B cell (primary cell): ENCODE measurements around the gene CNTNAP2. TPM values are rescaled to one million over a fixed set of nuclear protein-coding genes. Genes with fewer than 3 reads are reported as not detected.

ENCODE experiments used
- ATAC-seq: fragments of 200-7000 bp; cut with Tn5 transposase; one replicate; pipeline ENCODE4 v1.10.0; 2021; ENCODE audit warnings: low read depth, mild to moderate bottlenecking, moderate number of reproducible peaks, moderate library complexity
- CTCF ChIA-PET: fragments of 350-600 bp; sonication (Branson Sonifier 250); formaldehyde crosslinking; loops from one replicate; lab custom pipeline; 2021; ENCODE audit warnings: antibody characterized with exemption, inconsistent platforms; lab: Charles Lee
- POLR2A ChIA-PET: fragments of 350-600 bp; sonication (Branson Sonifier 250); formaldehyde crosslinking; loops from one replicate; lab custom pipeline; 2021; ENCODE audit warnings: antibody characterized with exemption; lab: Charles Lee
- DNase-seq: peaks from one replicate; pipeline ENCODE4 v3.0.0; 2013
- H2AFZ ChIP-seq: 2 replicates; pipeline ENCODE4 v1.6.1; 2012; ENCODE audit warnings: mild to moderate bottlenecking, low read depth, low read length; ENCODE audit not compliant: insufficient read depth, poor library complexity, severe bottlenecking
- H3K27ac ChIP-seq, 2 donors: 1 replicate in 1 of 2; 2 replicates in 1 of 2; pipeline ENCODE4 v1.5.1; 2012 to 2013; ENCODE audit warnings: low read length in 2 of 2, mild to moderate bottlenecking in 2 of 2, moderate library complexity in 1 of 2
- H3K27me3 ChIP-seq, 4 experiments: fragments of 200-600 bp in 1 of 4; sonication (generic) in 1 of 4; replicated peaks in 1 of 4; 1 replicate in 2 of 4; 2 replicates in 2 of 4; pipeline versions ENCODE4 v1.6.1 to v1.7.0; 2013 to 2016; ENCODE audit warnings: low read length in 3 of 4, mild to moderate bottlenecking in 2 of 4, mixed read lengths in 1 of 4, moderate library complexity in 1 of 4; ENCODE audit not compliant: insufficient read depth in 4 of 4, control insufficient read depth in 3 of 4; ENCODE audit errors: control extremely low read depth in 1 of 4
- H3K36me3 ChIP-seq, 2 experiments: replicated peaks in 1 of 2; 1 replicate in 1 of 2; 2 replicates in 1 of 2; pipeline versions ENCODE4 v1.6.1 to v1.7.1; 2013; ENCODE audit warnings: low read length in 1 of 2; ENCODE audit not compliant: insufficient read depth in 2 of 2, control insufficient read depth in 1 of 2; ENCODE audit errors: control extremely low read depth in 1 of 2, extremely low read depth in 1 of 2
- H3K4me1 ChIP-seq, 2 donors: fragments of 200-600 bp in 1 of 2; sonication (generic) in 1 of 2; 1 replicate in 1 of 2; 2 replicates in 1 of 2; pipeline versions ENCODE4 v1.5.1 to v1.6.1; 2013 to 2017; ENCODE audit warnings: low read length in 2 of 2; ENCODE audit not compliant: control insufficient read depth in 2 of 2, insufficient read depth in 2 of 2
- H3K4me2 ChIP-seq: replicated peaks from 2 replicates; pipeline ENCODE3; 2012; ENCODE audit warnings: mild to moderate bottlenecking, low read depth, low read length; ENCODE audit not compliant: poor library complexity, severe bottlenecking
- H3K4me3 ChIP-seq, 5 experiments: fragments of 200-600 bp in 1 of 5; sonication (generic) in 1 of 5; 1 replicate in 3 of 5; 2 replicates in 2 of 5; pipeline versions ENCODE4 v1.5.1 to v1.7.0; 2011 to 2016; ENCODE audit warnings: low read length in 4 of 5, mild to moderate bottlenecking in 4 of 5, low read depth in 2 of 5, control low read depth in 1 of 5, moderate library complexity in 1 of 5; ENCODE audit not compliant: insufficient read depth in 1 of 5; ENCODE audit errors: control extremely low read depth in 1 of 5, extremely low read depth in 1 of 5
- H3K79me2 ChIP-seq: fragments of 200-600 bp; sonication (generic); one replicate; pipeline ENCODE4 v1.6.0; 2016; ENCODE audit warnings: low read length; ENCODE audit not compliant: control insufficient read depth, insufficient read depth
- H3K9ac ChIP-seq: fragments of 200-600 bp; sonication (generic); 2 replicates; pipeline ENCODE4 v1.6.1; 2017; ENCODE audit warnings: mild to moderate bottlenecking, low read length, moderate library complexity
- H3K9me3 ChIP-seq, 3 donors: one replicate each; pipeline versions ENCODE4 v1.6.1 to v1.7.1; 2013; ENCODE audit warnings: low read length in 2 of 3; ENCODE audit not compliant: control insufficient read depth in 2 of 3, insufficient read depth in 1 of 3; ENCODE audit errors: control extremely low read depth in 1 of 3
- H4K20me1 ChIP-seq: 2 replicates; pipeline ENCODE4 v1.6.0; 2012; ENCODE audit warnings: mild to moderate bottlenecking, low read length; ENCODE audit not compliant: insufficient read depth, control insufficient read depth, poor library complexity, severe bottlenecking
- H3K27ac Mint-ChIP-seq: one replicate; pipeline ENCODE4 v1.8.0; 2021; ENCODE audit warnings: mixed read lengths
- H3K27me3 Mint-ChIP-seq: one replicate; pipeline ENCODE4 v1.8.0; 2021; ENCODE audit warnings: mixed read lengths
- H3K4me1 Mint-ChIP-seq: one replicate; pipeline ENCODE4 v1.8.0; 2021; ENCODE audit warnings: mixed read lengths
- H3K4me3 Mint-ChIP-seq: one replicate; pipeline ENCODE4 v1.8.0; 2021; ENCODE audit warnings: mixed read lengths
- H3K9me3 Mint-ChIP-seq: one replicate; pipeline ENCODE4 v1.8.0; 2022; ENCODE audit warnings: mixed read lengths; ENCODE audit not compliant: insufficient read depth
- CTCF ChIP-seq: fragments of 200-600 bp; IDR thresholded peaks from one replicate; pipeline ENCODE4 v1.8.0; 2022; ENCODE audit warnings: antibody characterized with exemption, mild to moderate bottlenecking
- EZH2 ChIP-seq: IDR thresholded peaks from 2 replicates; pipeline ENCODE4 v1.6.1; 2012; ENCODE audit warnings: borderline replicate concordance, low read depth, mild to moderate bottlenecking, moderate library complexity, low read length; ENCODE audit not compliant: insufficient read depth, poor library complexity, severe bottlenecking
- WGBS: methylation state at CpG from one replicate; pipeline ENCODE4 v1.1.5; 2013; ENCODE audit warnings: missing lambda C conversion rate; ENCODE audit not compliant: insufficient coverage; 5-methylcytosine and 5-hydroxymethylcytosine counted together
- intact Hi-C: fragments of 100-400 bp; cut with micrococcal nuclease; formaldehyde crosslinking; loops from one replicate; pipeline ENCODE4 v1.10.0; 2022
- polyA plus RNA-seq: library from polyadenylated mRNA; depleted of rRNA; stranded (reverse); fragments of >200 nt; gene quantifications from 2 replicates; pipeline ENCODE4 v1.2.3, GENCODE V29; 2012
- total RNA-seq, 2 donors: library from RNA; stranded (reverse); fragments of 120-200 nt in 1 of 2; gene quantifications; 1 replicate in 1 of 2; 2 replicates in 1 of 2; pipeline versions ENCODE4 v1.2.3 to v1.2.4, GENCODE V29; 2013 to 2022

Gene CNTNAP2
- total and polyA plus RNA-seq, 2 donors (not counting 1 experiment from before 2014, with no cell fraction given), result 7.4 to 16.6 TPM

DNA sequence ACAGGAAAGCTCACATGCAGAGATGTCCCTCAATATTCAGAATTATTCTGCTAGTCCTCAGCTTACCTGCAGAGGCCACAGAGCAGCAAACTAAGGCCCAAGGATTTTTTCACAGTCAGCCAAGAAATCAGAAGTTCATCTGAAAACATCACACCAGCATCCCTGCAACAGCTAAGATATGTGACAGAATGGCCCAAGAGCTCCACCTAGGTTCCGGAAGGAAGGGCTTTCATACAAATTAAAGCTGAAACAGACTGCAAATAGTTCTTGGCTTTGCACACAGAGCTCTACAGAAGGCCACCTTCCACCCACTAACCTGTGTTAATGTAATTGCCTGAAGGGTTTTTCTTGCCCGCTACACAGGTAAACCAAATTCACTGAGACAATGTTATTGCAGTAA lies 2035.2 kb downstream of the CNTNAP2 start:
- peaks cover 2% of the 10 kb centered on the region for H3K9me3 Mint-ChIP-seq
- intact Hi-C loops, result no loop called here
- H3K27ac ChIP-seq, result no peak overlapping the region
- no peak overlapping the region for H3K9ac ChIP-seq
- H3K4me1 ChIP-seq, result no peaks in the 10 kb centered on the region
- peaks cover 7% of the 10 kb centered on the region for H3K27me3 Mint-ChIP-seq
- no peaks in the 10 kb centered on the region for H3K79me2 ChIP-seq
- ATAC-seq (no peak), DNase-seq (no peak)
- H4K20me1 ChIP-seq, result no peaks in the 10 kb centered on the region
- no peak overlapping the region for H3K27ac Mint-ChIP-seq
- WGBS, result no CpG with 5 or more reads among the region's 2 CpGs
- TF ChIP-seq CTCF (no peak), EZH2 (no peak)
- CTCF ChIA-PET, result no interaction called here
- POLR2A ChIA-PET, result no interaction called here
- H3K4me2 ChIP-seq, result no peak overlapping the region
- no peaks in the 10 kb centered on the region for H3K27me3 ChIP-seq
- H3K36me3 ChIP-seq, result no peaks in the 10 kb centered on the region
- no peaks in the 10 kb centered on the region for H3K9me3 ChIP-seq
- no peak overlapping the region for H3K4me3 Mint-ChIP-seq
- no peak overlapping the region for H2AFZ ChIP-seq
- H3K4me1 Mint-ChIP-seq, result no peaks in the 10 kb centered on the region
- no peak overlapping the region for H3K4me3 ChIP-seq

GRCh38 chr7:148153616-148154284 lies 2037.1 kb downstream of the CNTNAP2 start:
- WGBS, result 90% methylated on average over 5 of the region's 6 CpGs
- Histone ChIP-seq H3K4me1 (no peaks in the 10 kb centered on the region), H3K9me3 (no peaks in the 10 kb centered on the region), H3K27me3 (no peaks in the 10 kb centered on the region), H3K79me2 (no peaks in the 10 kb centered on the region), H2AFZ (no peak overlapping the region), H3K27ac (no peak overlapping the region), H3K36me3 (no peaks in the 10 kb centered on the region), H3K4me3 (no peak overlapping the region), H4K20me1 (no peaks in the 10 kb centered on the region), H3K4me2 (no peak overlapping the region), H3K9ac (no peak overlapping the region)
- no peak for DNase-seq
- H3K4me3 Mint-ChIP-seq, result no peak overlapping the region
- H3K27ac Mint-ChIP-seq, result no peak overlapping the region
- TF ChIP-seq CTCF, result no peak
- TF ChIP-seq EZH2, result no peak
- no peaks in the 10 kb centered on the region for H3K4me1 Mint-ChIP-seq
- peaks cover 2% of the 10 kb centered on the region for H3K9me3 Mint-ChIP-seq
- ATAC-seq, result no peak
- peaks cover 7% of the 10 kb centered on the region for H3K27me3 Mint-ChIP-seq
- intact Hi-C loops, result no loop called here
- ChIA-PET POLR2A (no interaction called here), CTCF (no interaction called here)
